Cardiac muscle cell (in vitro differentiated cells and primary cell): Measurements from ENCODE around the gene CDC42BPB. TPM values are rescaled to one million over a fixed set of nuclear protein-coding genes. Genes with fewer than 3 reads are reported as not detected.

ENCODE experiments used
- DNase-seq, 2 donors: peaks; one replicate each; pipeline versions ENCODE4 v3.0.0 to v3.0.0-alpha.2; 2010 to 2017; ENCODE audit warnings: low read depth in 1 of 2, low spot score in 1 of 2
- H3K27ac ChIP-seq: fragments of 200-600 bp; sonication (generic); 2 replicates; pipeline ENCODE4 v1.5.1; 2016
- H3K27me3 ChIP-seq: fragments of 200-600 bp; sonication (generic); 2 replicates; pipeline ENCODE4 v1.6.0; 2016; ENCODE audit warnings: control low read depth
- H3K36me3 ChIP-seq: fragments of 200-600 bp; sonication (generic); 2 replicates; pipeline ENCODE4 v1.5.1; 2016; ENCODE audit warnings: control low read depth
- H3K4me1 ChIP-seq: fragments of 200-600 bp; sonication (generic); 2 replicates; pipeline ENCODE4 v1.8.1; 2017; ENCODE audit warnings: low read depth, mild to moderate bottlenecking, mixed run types
- H3K4me3 ChIP-seq: fragments of 200-600 bp; sonication (generic); 2 replicates; pipeline ENCODE4 v1.5.1; 2016; ENCODE audit warnings: mild to moderate bottlenecking
- H3K9me3 ChIP-seq: fragments of 200-600 bp; sonication (generic); 2 replicates; pipeline ENCODE4 v1.5.1; 2017; ENCODE audit warnings: low read depth, mild to moderate bottlenecking, control low read depth
- CTCF ChIP-seq: IDR thresholded peaks from 2 replicates; pipeline ENCODE4 v1.5.1; 2012; ENCODE audit warnings: low read depth, mild to moderate bottlenecking, low read length
- polyA plus RNA-seq: library from polyadenylated mRNA; unstranded; fragments of >200 nt; fragmentation: Nextera tagmentation; extraction: Ambion mirVana; gene quantifications from 2 replicates; pipeline ENCODE4 v1.2.1, GENCODE V29; 2016
- total RNA-seq: library from RNA; depleted of rRNA; stranded (reverse); fragments of >200 nt; gene quantifications from 2 replicates; pipeline ENCODE4 v1.2.3, GENCODE V29; 2016

The CDC42BPB gene
- total and polyA plus RNA-seq, 2 experiments from 2014 or later: 18.9 to 91.6 TPM

DNA sequence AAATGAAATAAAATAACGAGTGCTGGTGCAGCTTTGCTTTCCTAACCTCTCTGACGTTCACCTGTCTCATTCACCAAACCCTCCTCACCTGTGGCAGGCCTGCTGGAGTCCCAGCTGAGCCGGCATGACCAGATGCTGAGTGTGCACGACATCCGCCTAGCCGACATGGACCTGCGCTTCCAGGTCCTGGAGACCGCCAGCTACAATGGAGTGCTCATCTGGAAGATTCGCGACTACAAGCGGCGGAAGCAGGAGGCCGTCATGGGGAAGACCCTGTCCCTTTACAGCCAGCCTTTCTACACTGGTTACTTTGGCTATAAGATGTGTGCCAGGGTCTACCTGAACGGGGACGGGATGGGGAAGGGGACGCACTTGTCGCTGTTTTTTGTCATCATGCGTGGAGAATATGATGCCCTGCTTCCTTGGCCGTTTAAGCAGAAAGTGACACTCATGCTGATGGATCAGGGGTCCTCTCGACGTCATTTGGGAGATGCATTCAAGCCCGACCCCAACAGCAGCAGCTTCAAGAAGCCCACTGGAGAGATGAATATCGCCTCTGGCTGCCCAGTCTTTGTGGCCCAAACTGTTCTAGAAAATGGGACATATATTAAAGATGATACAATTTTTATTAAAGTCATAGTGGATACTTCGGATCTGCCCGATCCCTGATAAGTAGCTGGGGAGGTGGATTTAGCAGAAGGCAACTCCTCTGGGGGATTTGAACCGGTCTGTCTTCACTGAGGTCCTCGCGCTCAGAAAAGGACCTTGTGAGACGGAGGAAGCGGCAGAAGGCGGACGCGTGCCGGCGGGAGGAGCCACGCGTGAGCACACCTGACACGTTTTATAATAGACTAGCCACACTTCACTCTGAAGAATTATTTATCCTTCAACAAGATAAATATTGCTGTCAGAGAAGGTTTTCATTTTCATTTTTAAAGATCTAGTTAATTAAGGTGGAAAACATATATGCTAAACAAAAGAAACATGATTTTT, 151.9 kb downstream of the CDC42BPB start:
- Histone ChIP-seq H3K4me3 (no peak overlapping the region), H3K27ac (no peak overlapping the region), H3K4me1 (peaks cover 29% of the 10 kb centered on the region), H3K36me3 (peaks cover 7% of the 10 kb centered on the region), H3K9me3 (no peaks in the 10 kb centered on the region), H3K27me3 (no peaks in the 10 kb centered on the region)
- DNase-seq: no peak
- no peak for TF ChIP-seq CTCF

- no peak overlapping the region for H3K4me3 ChIP-seq
- peak overlapping the region; percentile 59 for H3K27ac ChIP-seq
- peaks cover 36% of the 10 kb centered on the region for H3K4me1 ChIP-seq
- H3K36me3 ChIP-seq: peaks cover 7% of the 10 kb centered on the region
- H3K9me3 ChIP-seq: no peaks in the 10 kb centered on the region
- no peak for DNase-seq
- no peak for TF ChIP-seq CTCF
- H3K27me3 ChIP-seq: no peaks in the 10 kb centered on the region
Measured at GRCh38 chr14:102903889-102904512, 153.3 kb downstream of the CDC42BPB start.

DNA sequence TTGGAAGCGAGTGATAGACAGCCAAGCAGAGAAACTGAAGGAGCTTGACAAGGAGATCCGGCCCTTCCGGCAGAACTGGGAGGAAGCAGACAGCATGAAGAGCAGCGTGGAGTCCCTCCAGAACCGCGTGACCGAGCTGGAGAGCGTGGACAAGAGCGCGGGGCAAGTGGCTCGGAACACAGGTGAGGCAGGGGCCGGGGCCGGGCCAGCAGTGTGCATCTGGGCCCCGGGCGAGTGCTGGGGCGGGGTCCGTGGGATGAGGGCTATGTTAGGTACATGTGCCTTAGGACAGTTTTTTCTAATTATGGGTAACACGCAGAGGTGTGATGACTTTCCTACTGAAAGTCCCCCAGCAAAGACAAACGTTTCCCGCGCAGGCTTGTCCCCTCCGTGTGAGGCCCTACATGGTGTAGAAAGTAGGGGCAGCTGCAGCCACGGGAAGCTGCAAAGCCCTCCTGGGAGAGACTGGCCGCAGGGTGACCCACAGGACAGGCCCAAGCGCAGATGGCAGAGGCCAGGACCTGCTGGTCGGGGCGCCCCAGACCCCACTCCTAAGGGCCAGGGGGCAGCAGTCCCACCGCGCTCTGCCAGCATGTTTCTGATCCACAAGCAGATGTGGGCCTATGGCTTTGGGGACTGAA, 154.0 kb downstream of the CDC42BPB start:
- H3K9me3 ChIP-seq: no peaks in the 10 kb centered on the region
- DNase-seq: no peak

GRCh38 chr14:102902523-102903247, 154.7 kb downstream of the CDC42BPB start:
- TF ChIP-seq CTCF: no peak
- no peaks in the 10 kb centered on the region for H3K9me3 ChIP-seq
- H3K4me1 ChIP-seq: peaks cover 44% of the 10 kb centered on the region

More for the DNA sequence above, 154.0 kb downstream of the CDC42BPB start:
- peaks cover 40% of the 10 kb centered on the region for H3K4me1 ChIP-seq
- H3K27me3 ChIP-seq: no peaks in the 10 kb centered on the region
- H3K27ac ChIP-seq: peak overlapping the region; percentile 59
- TF ChIP-seq CTCF: no peak
- H3K36me3 ChIP-seq: peaks cover 7% of the 10 kb centered on the region
- no peak overlapping the region for H3K4me3 ChIP-seq

DNA sequence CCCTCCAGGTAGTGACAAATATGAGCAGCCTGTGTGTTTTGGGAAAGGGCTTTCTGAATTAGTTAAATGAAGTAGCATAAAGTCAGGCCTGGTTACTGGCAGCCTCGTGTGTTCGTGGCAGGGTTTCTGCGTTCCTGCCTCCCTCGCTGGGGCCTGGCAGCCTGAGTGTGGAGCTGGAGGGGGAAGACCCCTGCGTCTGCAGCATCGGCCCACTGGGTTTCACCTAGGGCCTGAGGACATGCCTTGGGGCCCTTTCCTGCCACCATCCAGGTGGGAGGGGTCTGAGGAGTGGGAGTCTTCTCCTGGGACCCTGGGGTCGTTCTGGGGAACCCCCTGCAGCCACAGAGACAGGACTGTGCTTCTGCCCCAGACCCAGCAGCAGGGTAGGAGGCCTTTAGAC, 155.3 kb downstream of the CDC42BPB start:
- Histone ChIP-seq H3K36me3 (peaks cover 7% of the 10 kb centered on the region), H3K9me3 (no peaks in the 10 kb centered on the region), H3K4me1 (peaks cover 50% of the 10 kb centered on the region), H3K27ac (peak overlapping the region; percentile 59), H3K27me3 (no peaks in the 10 kb centered on the region), H3K4me3 (no peak overlapping the region)
- no peak for DNase-seq
- TF ChIP-seq CTCF: no peak

More at GRCh38 chr14:102902523-102903247, 154.7 kb downstream of the CDC42BPB start:
- Histone ChIP-seq H3K36me3 (peaks cover 7% of the 10 kb centered on the region), H3K4me3 (no peak overlapping the region), H3K27ac (peak overlapping the region; percentile 59), H3K27me3 (no peaks in the 10 kb centered on the region)
- DNase-seq: peak in 1 of 2 donors; percentile 55
